DMS 273 treated with DMSO at 0.1 percent for 48 hours (cell line): ENCODE results near the gene LMX1B.
"Not testable (repeated sequence)": the region's sequence is repeated elsewhere in the genome, so short reads cannot be mapped to it uniquely, and the experiment has no call there.

Experiments
- DNase-seq: peaks from one replicate; lab custom pipeline; 2025; lab: John Stamatoyannopoulos, UW

Gene LMX1B

DNA sequence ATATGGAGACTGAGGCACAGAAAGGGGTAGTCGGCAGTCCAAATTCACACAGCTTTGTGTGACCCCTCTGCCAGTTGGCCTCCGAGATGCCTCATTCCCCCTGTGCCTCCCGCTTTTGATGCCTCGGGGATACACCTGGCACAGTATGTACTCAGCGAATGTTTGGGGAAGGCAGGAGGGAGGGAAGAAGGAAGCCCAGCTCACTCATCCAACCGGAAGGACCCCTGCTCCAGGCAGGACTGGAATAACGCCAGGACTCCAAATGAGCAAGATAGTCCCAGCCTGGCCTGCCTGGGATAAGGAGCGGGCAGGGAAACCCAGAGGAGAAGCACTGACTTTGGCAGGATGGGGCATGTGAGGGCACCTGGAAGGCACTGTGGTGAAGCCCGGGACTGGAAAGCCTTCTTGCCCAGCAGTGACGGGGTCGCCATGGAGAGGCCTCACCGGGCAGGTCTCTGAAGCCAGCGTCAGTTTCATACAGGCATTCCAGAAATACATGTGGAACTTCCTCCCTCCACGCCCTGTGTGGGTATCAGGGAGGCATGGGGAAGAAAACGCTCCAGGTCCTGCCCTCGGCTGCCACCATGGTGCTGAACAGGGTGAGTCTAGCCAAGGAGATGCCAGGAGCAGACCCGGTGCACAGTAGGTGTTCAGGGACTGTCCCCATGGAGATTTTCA lies 20.3 kb downstream of the LMX1B start:
- DNase-seq, result no peak

GRCh38 chr9:126635061-126635460 lies 21.3 kb downstream of the LMX1B start:
- no peak for DNase-seq

GRCh38 chr9:126635661-126636439 lies 22.1 kb downstream of the LMX1B start:
- no peak for DNase-seq

GRCh38 chr9:126636983-126637798 lies 23.5 kb downstream of the LMX1B start:
- no peak for DNase-seq

DNA sequence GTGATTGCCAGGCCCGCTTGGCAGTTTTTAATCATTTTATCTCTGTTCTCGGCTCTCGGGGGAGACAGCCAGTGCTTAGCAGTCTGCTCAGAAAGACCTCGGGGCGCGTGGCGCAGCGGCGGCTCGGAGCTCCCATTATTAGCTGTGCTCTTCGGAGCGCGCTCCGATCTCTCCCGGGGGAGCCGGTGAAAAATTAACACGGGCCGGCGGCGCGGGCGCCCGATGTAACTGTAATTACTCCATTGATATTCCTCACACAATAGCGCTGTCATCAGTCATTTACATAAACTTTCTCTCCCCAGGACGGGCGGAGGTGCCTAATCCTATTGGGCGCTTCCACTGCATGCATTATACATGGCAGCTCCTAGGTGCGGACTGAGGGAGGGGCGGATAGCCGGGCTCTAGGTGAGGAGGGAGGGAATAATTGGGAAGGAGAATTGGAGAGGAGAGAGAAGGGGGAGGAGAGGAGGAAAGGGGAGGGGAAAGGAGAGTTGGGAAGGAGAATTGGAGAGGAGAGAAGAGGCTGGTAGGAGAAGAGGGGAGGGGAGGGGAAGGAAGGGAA lies 24.9 kb downstream of the LMX1B start:
- no peak for DNase-seq

DNA sequence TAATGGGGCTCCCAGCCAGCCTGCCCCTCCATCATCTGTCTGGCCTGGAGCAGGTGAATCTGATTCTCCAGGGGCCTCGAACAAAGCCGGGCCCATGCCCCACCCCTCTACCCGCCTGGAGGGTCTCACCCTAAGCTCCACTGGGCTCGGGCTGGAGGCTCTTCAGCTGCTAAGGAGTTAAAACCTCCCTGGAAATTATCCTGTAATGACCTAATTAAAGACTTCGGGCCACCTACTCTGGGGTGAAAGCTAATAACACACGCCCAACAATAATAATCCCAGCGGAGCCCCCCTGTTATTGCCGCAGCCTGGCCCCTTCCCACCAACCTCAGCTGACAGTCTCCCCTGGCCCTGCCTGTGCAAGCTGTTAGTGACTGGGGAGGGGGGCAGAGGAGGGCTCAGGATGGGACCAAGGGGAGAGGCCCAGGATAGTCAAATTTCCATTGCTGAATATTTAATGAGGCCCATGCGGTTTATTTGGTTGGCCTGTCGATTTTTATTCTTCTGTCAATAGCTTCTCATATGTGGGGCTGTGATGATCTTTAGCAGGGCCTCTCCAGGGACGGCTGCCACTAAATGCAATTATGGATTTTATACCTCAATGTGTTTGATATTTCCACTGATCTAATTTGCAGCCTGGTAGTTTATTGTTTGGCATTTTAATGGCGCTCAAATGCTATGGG lies 25.7 kb downstream of the LMX1B start:
- DNase-seq, result no peak

- DNase-seq, result no peak
Measured at GRCh38 chr9:126641118-126641851, 27.6 kb downstream of the LMX1B start.

DNA sequence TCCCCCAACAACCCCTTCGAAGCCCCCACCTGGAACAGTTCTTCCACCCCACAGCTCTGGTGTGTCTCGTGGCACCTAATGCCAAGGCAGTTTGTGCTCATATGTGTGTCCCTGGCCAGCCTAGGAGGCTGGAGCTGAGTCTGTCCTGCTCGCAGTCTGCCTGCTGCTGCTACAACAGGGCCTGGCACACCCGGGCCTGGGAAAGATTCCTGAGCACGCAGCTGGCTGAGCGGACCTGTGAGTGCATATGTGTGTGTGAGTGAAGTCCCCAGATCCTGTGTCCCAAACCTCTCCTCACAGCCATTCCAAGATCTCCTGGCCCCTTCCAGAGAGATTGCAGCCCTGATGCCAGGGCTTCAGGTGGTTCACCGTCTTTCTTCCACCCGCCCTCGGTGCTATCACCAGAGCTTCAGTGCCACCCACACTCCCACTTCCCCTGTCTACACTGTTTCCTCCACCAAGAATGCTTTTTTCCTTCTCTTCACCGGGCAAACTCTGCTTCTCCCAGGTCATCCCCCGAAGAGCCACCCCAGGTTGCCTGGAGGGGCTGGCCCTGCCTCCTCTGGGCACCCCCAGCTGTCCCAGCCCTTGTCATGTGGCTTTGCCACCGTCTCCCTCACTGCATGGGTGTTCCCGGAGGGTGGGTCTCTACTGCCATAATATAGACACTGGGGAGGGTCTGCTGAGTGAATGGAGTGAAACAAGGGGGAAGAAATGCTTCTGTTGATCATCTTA lies 28.4 kb downstream of the LMX1B start:
- no peak for DNase-seq

DNA sequence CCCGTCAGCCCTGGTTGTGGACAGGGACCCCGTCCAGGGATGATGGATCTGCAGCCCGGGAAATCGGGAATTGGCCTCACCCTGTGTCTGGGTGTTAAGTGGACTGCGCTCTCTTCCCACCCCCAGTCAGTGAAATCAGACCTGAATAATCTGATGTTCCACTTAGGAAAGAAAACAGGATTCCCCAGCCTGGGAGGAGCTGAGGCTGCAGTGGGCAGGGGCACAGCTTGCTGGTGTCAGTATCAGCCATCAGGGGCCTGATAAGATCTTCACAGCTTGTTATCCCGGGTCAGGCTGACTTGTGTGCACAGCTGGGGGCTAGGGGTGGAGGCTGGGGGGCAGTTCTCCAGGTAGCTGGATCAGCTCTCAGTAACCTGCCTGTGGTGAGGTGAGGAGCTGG lies 29.1 kb downstream of the LMX1B start:
- DNase-seq, result no peak

- no peak for DNase-seq
Measured at GRCh38 chr9:126643945-126644527, 30.3 kb downstream of the LMX1B start.

GRCh38 chr9:126646162-126646561 lies 32.4 kb downstream of the LMX1B start:
- DNase-seq, result no peak

DNA sequence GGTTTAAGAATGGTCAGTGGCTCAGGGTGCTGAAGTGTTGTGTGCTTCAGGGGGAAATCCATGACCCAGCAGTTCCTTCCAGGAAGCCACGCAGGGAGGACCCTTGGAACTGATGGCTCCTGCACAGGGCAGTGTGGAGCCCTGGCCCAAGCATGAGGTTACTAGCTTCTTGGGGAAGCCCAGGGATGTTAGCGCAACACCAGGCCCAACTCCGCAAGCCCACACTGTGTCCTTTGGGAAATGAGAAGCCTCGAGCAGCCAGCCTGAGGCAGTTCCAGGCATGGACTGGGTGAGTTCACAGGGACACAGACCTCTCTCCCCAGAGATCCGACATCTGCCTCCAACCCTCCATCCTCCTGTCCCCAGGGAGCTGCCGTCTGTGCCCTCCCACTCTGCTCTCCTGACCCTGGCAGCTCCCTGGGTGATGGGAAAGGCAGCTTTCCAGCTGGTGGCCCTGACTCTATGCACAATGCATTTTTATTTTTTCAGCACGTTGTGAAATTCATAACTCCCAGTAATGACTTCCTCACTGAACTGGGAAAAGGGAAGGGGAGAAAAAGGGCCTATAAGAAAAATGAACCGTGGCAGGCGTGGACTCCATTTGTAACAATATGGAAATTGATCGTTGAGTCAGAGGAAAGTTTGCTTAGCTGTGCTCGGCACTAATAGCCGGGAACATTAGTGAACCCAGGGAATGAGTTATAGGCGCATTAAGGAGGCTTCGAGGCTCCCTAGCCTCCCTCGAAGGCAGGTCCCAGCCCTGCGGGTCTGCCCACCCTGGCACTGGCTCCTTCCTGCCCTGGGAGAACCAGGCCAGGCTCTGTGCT lies 34.1 kb downstream of the LMX1B start:
- no peak for DNase-seq

DNA sequence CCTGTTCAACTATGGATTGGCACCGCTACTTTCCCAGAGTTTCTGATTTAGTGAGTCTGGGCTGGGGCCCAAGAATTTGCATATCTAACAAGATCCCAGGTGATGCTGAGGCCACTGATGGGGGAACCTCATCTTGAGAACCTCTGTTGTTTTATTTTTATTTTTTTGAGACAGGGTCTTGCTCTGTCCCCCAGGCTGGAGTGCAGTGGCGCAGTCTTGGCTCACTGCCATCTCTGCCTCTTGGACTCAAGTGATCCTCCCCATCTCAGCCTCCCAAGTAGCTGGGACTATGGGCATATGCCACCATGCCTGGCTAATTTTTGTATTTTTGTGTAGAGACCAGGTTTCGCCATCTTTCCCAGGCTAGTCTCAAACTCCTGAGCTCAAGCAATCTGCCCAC lies 35.7 kb downstream of the LMX1B start:
- DNase-seq, result no peak

DNA sequence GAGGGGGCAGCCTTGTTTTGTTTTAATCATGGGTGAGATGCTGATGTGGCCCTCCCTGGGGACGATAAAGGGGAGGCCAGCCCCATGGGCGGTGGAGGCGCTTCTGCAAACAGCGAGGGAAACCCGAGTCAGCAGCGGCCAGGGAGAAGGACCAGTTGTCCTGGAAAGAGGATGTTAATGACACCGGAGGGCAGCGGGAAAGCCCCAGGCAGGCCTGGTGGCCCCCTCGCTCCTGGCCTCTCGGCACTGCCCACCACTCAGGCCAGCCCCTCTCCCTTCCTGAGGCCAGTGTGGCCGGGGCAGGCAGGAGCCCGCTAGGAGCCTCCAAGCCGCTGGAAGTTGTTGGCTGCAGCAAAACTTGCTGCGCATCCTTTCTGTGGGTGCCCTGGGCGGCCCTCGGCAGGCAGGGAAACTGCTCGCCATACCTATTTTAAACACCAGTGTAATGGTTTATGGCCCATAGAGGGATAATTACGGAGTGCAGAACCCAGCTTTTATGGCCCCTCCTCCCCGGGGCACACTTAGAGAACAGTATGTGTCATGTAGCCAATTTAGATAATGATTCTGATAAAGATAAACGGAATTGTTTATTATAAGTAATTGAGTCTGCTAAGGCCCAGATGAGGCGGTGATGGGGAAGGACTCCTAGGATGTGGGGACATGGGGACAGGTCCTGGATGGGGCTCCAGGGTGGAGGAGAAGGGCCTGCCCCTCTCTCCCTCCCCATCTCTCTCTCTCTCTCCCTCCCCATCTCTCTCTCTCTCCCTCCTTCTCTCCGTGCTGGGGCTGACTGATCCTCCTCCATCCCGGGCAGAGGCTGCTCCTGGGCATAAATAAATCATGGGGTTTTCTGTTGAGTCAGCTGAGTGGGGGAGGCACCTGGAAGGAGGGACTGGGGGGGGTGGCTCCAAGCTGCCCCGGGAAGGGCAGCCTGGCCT lies 36.9 kb downstream of the LMX1B start:
- no peak for DNase-seq

GRCh38 chr9:126652140-126652582 lies 38.4 kb downstream of the LMX1B start:
- no peak for DNase-seq

DNA sequence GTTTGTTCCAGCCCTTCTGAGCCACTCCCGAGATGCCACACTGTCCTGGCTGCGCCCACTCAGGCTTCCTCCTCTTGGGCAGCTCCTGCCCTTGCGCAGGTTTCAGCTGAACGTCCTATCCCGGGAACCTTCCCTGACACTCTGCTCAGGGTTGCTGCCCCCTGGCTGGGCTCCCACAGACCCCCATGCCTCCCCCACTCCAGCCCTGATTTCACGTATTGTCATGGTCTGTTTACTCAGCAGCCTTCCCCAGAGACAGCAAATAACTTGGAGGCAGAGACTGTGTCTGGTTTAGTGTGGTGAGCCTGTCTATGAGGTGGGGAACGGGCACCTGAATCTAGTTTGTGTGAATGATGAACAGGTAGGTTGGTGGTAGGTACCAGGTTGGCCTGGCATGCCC lies 40.4 kb downstream of the LMX1B start:
- DNase-seq, result no peak

DNA sequence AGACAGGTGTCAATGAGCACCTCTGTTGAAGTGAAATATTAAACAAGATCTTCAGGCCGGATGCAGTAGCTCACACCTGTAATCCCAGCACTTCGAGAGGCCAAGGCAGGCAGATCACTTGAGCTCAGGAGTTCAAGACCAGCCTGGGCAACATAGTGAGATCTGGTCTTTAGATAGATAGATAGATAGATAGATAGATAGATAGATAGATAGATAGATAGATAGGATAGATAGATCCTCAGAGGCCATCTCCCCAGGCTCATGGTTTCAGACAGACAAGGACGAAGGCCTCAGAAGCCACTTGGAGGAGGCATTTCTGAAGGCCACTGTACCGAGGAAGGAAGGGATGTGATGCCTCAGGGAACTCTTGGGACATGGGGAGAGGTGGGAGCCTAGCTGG lies 42.5 kb downstream of the LMX1B start:
- not testable (repeated sequence) for DNase-seq
